ENCODE data around the gene UCN2.

GRCh38 chr3:48536116-48536515 is 27.5 kb downstream of the UCN2 start:
- no peak for TF ChIP-seq CTCF (IDR thresholded peaks at IDR 0.05)
- TF ChIP-seq POLR2AphosphoS5 (IDR thresholded peaks at IDR 0.05), result no peak
- no peak for TF ChIP-seq POLR2A (IDR thresholded peaks at IDR 0.05)
